Panc1 (cell line): ENCODE measurements around the gene C1QL3. TPM values are rescaled to one million over a fixed set of nuclear protein-coding genes. Genes with fewer than 3 reads are reported as not detected.

ENCODE experiments used
- ATAC-seq: fragments of 200-7000 bp; cut with Tn5 transposase; 2 replicates; pipeline ENCODE4 v1.9.1; 2020; ENCODE audit warnings: mild to moderate bottlenecking, moderate library complexity
- BruUV-seq: library from RNA; stranded (reverse); fragments of 400-500 nt; replicated peaks from 2 replicates; lab custom pipeline; 2021; lab: Mats Ljungman, UMichigan
- CTCF ChIA-PET: fragments of 300-600 bp; sonication (Branson Sonifier 250); formaldehyde crosslinking; loops from one replicate; lab custom pipeline; 2022; ENCODE audit warnings: antibody characterized with exemption; lab: Charles Lee
- POLR2A ChIA-PET: fragments of 300-600 bp; sonication (Branson Sonifier 250); formaldehyde crosslinking; loops from one replicate; lab custom pipeline; 2022; ENCODE audit warnings: antibody characterized with exemption; lab: Charles Lee
- DNase-seq: peaks from one replicate; pipeline ENCODE4 v3.0.0-alpha.2; 2010; ENCODE audit warnings: low read depth, low spot score
- H3K27ac ChIP-seq: 2 replicates; pipeline ENCODE4 v1.5.1; 2011; ENCODE audit warnings: mild to moderate bottlenecking, low read length, inconsistent platforms
- H3K27me3 ChIP-seq: fragments of 200-500 bp; sonication (Bioruptor generic); 2 replicates; pipeline ENCODE4 v1.6.0; 2014; ENCODE audit warnings: low read length, inconsistent platforms; ENCODE audit not compliant: control insufficient read depth, insufficient read depth
- H3K36me3 ChIP-seq: fragments of 200-500 bp; sonication (Bioruptor generic); 2 replicates; pipeline ENCODE4 v1.5.1; 2014; ENCODE audit warnings: inconsistent platforms, mild to moderate bottlenecking, low read length, moderate library complexity; ENCODE audit not compliant: control insufficient read depth, insufficient read depth
- H3K4me1 ChIP-seq: 2 replicates; pipeline ENCODE4 v1.5.1; 2011; ENCODE audit warnings: inconsistent platforms, mild to moderate bottlenecking, low read length, moderate library complexity; ENCODE audit not compliant: control insufficient read depth, insufficient read depth
- H3K4me3 ChIP-seq, 2 experiments: 2 replicates each; pipeline ENCODE4 v1.5.1; 2011 to 2012; ENCODE audit warnings: low read depth in 2 of 2, low read length in 2 of 2, mild to moderate bottlenecking in 2 of 2, inconsistent platforms in 1 of 2, moderate library complexity in 1 of 2
- H3K9me3 ChIP-seq: fragments of 200-500 bp; sonication (Bioruptor generic); 2 replicates; pipeline ENCODE4 v1.5.1; 2014; ENCODE audit warnings: low read depth, mild to moderate bottlenecking, inconsistent platforms, low read length, moderate library complexity; ENCODE audit not compliant: control insufficient read depth, insufficient read depth
- CTCF ChIP-seq: fragments of 450-650 bp; IDR thresholded peaks from 2 replicates; pipeline ENCODE4 v1.5.1; 2017; ENCODE audit warnings: mild to moderate bottlenecking
- POLR2AphosphoS5 ChIP-seq: IDR thresholded peaks from 2 replicates; pipeline ENCODE4 v1.6.1; 2012; ENCODE audit warnings: mild to moderate bottlenecking, low read depth, low read length, moderate library complexity
- REST ChIP-seq, 2 experiments: IDR thresholded peaks; 2 replicates each; pipeline ENCODE4 v1.6.1; 2011 to 2012; ENCODE audit warnings: low read depth in 2 of 2, control low read depth in 1 of 2, low read length in 1 of 2, mild to moderate bottlenecking in 1 of 2, moderate library complexity in 1 of 2; ENCODE audit not compliant: insufficient read depth in 1 of 2
- SIN3A ChIP-seq: IDR thresholded peaks from 2 replicates; pipeline ENCODE4 v1.6.1; 2012; ENCODE audit warnings: low read depth, mild to moderate bottlenecking, low read length, moderate library complexity, borderline replicate concordance; ENCODE audit not compliant: insufficient read depth
- TCF7L2 ChIP-seq: IDR thresholded peaks from 2 replicates; pipeline ENCODE4 v1.6.1; 2011; ENCODE audit warnings: mild to moderate bottlenecking, low read depth, low read length, inconsistent platforms
- in situ Hi-C: cut with HindIII; loops from 2 replicates; pipeline ENCODE4 v1.10.0; 2016; ENCODE audit warnings: low sequenced_read_pairs, low pct_unique_long_range_greater_than_20kb
- intact Hi-C: fragments of 100-400 bp; cut with micrococcal nuclease; formaldehyde crosslinking; loops from one replicate; pipeline ENCODE4 v1.10.0; 2022; ENCODE audit not compliant: unreplicated experiment
- total RNA-seq: library from RNA; stranded (reverse); gene quantifications from one replicate; pipeline ENCODE4 v1.2.1, GENCODE V29; 2021; ENCODE audit not compliant: unreplicated experiment

Gene C1QL3
- total RNA-seq, 1 experiment from 2014 or later = not detected

DNA sequence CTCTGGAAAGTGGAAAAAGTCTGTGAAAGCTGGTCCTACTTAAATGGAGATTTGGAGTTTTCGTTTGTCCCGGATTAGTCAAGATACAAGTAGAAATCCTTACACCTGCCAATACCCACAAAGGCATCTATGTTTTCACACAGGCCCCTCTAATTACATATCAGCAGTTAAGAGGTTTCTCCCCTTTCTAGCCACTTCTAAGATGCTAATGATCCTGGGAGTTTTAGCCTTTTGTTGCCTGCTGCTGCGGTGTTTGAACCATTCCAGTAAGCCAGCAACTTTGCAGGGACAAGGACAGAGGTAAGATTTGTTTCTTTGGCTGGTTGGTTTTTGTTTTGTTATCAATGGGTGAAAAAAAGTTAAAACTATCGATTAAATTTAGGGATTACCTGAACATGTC, 5.8 kb upstream of the C1QL3 start:
- TF ChIP-seq POLR2AphosphoS5 = no peak
- no peak for TF ChIP-seq TCF7L2
- TF ChIP-seq REST (IDR thresholded peaks at IDR 0.05; ENCODE audit: insufficient read depth in 1 of 2, low read depth in 2 of 2, low read length in 1 of 2) = no peak
- no peak for TF ChIP-seq CTCF
- no peak for TF ChIP-seq SIN3A
- intact Hi-C loops = no loop called here
- Histone ChIP-seq H3K9me3 (no peaks in the 10 kb centered on the region), H3K27ac (no peak overlapping the region), H3K27me3 (no peaks in the 10 kb centered on the region; the same call in 1 of the 2 replicates), H3K36me3 (no peaks in the 10 kb centered on the region), H3K4me3 (no peak overlapping the region), H3K4me1 (no peaks in the 10 kb centered on the region)
- ChIA-PET POLR2A (no interaction called here), CTCF (no interaction called here)
- DNase-seq = no peak
- BruUV-seq = no TSS peak
- in situ Hi-C loops = no loop called here
- no peak for ATAC-seq

- ATAC-seq = peak; percentile 81
- in situ Hi-C loops (no loop called here), intact Hi-C loops (no loop called here)
- H3K36me3 ChIP-seq = no peaks in the 10 kb centered on the region
- H3K27ac ChIP-seq = no peak overlapping the region
- no peaks in the 10 kb centered on the region for H3K9me3 ChIP-seq
- no peaks in the 10 kb centered on the region for H3K4me1 ChIP-seq
- TF ChIP-seq SIN3A (no peak), TCF7L2 (no peak), CTCF (peak; percentile 61)
- ChIA-PET POLR2A (no interaction called here), CTCF (no interaction called here)
- no peak for DNase-seq
- H3K27me3 ChIP-seq = peaks cover 3% of the 10 kb centered on the region; the same call in 1 of the 2 replicates
- peak overlapping the region; percentile 30 to 39; a peak in 3 of 4 replicates for H3K4me3 ChIP-seq
- no TSS peak for BruUV-seq
Observed at GRCh38 chr10:16520900-16521299, 779 bp downstream of the C1QL3 start.
